ENCODE data around the gene DHPS.
A peak's percentile ranks its signal among the peaks of the same experiment; 100 is the strongest.

Gene DHPS

DNA sequence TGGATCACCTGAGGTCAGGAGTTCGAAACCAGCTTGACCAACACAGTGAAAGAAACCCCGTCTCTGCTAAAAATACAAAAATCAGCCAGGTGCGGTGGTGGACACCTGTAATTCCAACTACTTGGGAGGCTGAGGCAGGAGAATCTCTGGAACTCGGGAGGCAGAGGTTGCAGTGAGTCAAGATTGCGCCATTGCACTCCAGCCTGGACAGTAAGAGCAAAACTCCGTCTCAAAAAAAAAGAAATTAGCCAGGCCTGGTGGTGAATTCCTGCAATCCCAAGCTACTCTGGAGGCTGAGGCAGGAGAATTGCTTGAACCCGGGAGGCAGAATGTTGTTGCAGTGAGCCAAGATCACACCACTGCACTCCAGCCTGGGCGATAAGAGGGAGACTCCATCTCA is 27.0 kb upstream of the DHPS start:
- POLR2A ChIA-PET = interaction anchor here (1.3 kb wide), 1 partner anchor 25 kb away, joined by 3 read pairs; the partner anchor contains the start of gene TRIR

DNA sequence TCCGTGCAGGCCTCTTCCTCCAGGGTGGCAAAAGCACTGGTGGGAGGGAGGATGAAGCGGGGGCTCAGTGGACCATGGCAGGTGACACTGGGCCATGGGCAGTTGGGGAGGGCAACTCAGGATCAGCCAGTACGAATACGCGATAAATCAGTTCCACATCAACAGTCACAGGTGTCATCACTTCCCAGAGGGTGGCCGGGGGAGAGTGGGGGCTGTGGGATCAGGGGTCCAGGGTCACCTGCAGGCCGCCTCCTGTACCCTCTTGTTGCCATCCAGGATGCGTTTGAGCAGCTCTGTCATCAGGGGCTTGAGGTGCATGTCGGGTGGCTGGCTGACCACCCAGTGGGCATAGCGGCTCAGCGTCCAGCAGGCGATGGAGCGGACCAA is 24.6 kb upstream of the DHPS start:
- CTCF ChIA-PET = no interaction called here
- POLR2A ChIA-PET = interaction anchor here (0.8 kb wide), 1 partner anchor 9 kb away, joined by 3 read pairs; no protein-coding TSS in a partner anchor
- DNase-seq (ENCODE audit: extremely low spot score) = no peak
- TF ChIP-seq ELF4 (IDR thresholded peaks at IDR 0.05) (no peak), L3MBTL2 (conservative IDR thresholded peaks at IDR 0.05) (no peak), BHLHE40 (IDR thresholded peaks at IDR 0.05; ENCODE audit: borderline replicate concordance) (no peak), ARNT (IDR thresholded peaks at IDR 0.05) (no peak), TARDBP (IDR thresholded peaks at IDR 0.05) (no peak), CTBP1 (IDR thresholded peaks at IDR 0.05; ENCODE audit: borderline replicate concordance) (no peak), FOXK2 (IDR thresholded peaks at IDR 0.05) (no peak), FOXA1 (IDR thresholded peaks at IDR 0.05) (no peak), SUZ12 (IDR thresholded peaks at IDR 0.05) (no peak), LEF1 (IDR thresholded peaks at IDR 0.05; ENCODE audit: borderline replicate concordance) (no peak), SP1 (IDR thresholded peaks at IDR 0.05) (no peak), FOXM1 (IDR thresholded peaks at IDR 0.05; ENCODE audit: borderline replicate concordance) (no peak), ZNF384 (IDR thresholded peaks at IDR 0.05) (no peak), NFRKB (IDR thresholded peaks at IDR 0.05) (no peak), HDGF (IDR thresholded peaks at IDR 0.05; ENCODE audit: borderline replicate concordance) (no peak)
- TF ChIP-seq, protein P1, sequence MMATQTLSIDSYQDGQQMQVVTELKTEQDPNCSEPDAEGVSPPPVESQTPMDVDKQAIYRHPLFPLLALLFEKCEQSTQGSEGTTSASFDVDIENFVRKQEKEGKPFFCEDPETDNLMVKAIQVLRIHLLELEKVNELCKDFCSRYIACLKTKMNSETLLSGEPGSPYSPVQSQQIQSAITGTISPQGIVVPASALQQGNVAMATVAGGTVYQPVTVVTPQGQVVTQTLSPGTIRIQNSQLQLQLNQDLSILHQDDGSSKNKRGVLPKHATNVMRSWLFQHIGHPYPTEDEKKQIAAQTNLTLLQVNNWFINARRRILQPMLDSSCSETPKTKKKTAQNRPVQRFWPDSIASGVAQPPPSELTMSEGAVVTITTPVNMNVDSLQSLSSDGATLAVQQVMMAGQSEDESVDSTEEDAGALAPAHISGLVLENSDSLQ (IDR thresholded peaks at IDR 0.05) = no peak

More for the DNA sequence above, 27.0 kb upstream of the DHPS start:
- TF ChIP-seq SUZ12 (IDR thresholded peaks at IDR 0.05) = no peak
- TF ChIP-seq HDGF (IDR thresholded peaks at IDR 0.05; ENCODE audit: borderline replicate concordance) = no peak
- TF ChIP-seq, protein P1 (IDR thresholded peaks at IDR 0.05) = no peak
- no peak for TF ChIP-seq CTBP1 (IDR thresholded peaks at IDR 0.05; ENCODE audit: borderline replicate concordance)
- TF ChIP-seq ELF4 (IDR thresholded peaks at IDR 0.05) = no peak
- TF ChIP-seq L3MBTL2 (conservative IDR thresholded peaks at IDR 0.05) = no peak
- no peak for TF ChIP-seq FOXA1 (IDR thresholded peaks at IDR 0.05)
- no peak for TF ChIP-seq NFRKB (IDR thresholded peaks at IDR 0.05)
- no peak for TF ChIP-seq FOXK2 (IDR thresholded peaks at IDR 0.05)
- no peak for TF ChIP-seq FOXM1 (IDR thresholded peaks at IDR 0.05; ENCODE audit: borderline replicate concordance)
- TF ChIP-seq LEF1 (IDR thresholded peaks at IDR 0.05; ENCODE audit: borderline replicate concordance) = no peak
- TF ChIP-seq ARNT (IDR thresholded peaks at IDR 0.05) = no peak
- TF ChIP-seq ZNF384 (IDR thresholded peaks at IDR 0.05) = no peak
- TF ChIP-seq SP1 (IDR thresholded peaks at IDR 0.05) = no peak
- no peak for TF ChIP-seq BHLHE40 (IDR thresholded peaks at IDR 0.05; ENCODE audit: borderline replicate concordance)
- TF ChIP-seq TARDBP (IDR thresholded peaks at IDR 0.05) = no peak
- CTCF ChIA-PET = no interaction called here
- no peak for DNase-seq (ENCODE audit: extremely low spot score)

DNA sequence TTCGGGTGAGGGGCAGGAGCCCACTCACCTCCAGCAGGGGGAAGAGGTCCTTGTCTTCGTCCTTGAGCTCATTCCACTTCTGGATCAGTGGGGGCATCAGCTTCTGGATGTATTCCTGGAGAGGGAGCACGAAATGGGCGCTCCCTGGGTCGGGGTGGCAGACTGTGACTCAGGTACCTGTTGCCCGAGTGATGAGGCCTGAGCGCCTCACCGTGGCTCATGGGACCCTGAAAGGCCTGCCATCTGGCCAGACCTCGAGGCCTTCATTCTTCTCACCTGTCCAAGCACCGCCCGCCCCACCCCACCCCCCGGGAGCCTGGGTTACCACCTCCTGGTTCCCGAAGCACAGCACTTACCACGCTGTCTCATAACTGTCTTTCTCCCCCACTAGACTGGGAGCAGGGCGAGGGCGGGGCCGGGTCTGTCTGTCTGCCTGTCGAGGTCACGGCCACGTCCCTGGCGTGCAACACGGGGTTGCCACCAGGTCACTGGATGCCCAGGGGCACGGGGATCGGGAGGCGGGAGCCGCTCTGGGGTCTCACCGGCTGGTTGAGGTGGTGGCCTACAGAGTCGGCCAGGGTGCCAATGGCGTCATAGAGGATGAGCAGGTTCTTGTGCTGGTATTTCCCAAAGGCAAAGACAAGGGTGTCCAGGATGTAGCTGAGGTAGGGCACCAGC is 24.1 kb upstream of the DHPS start:
- POLR2A ChIA-PET = interaction anchor here (0.8 to 1.0 kb wide), 2 partner anchors 8 to 15 kb away, joined by 3 read pairs; no protein-coding TSS in a partner anchor

DNA sequence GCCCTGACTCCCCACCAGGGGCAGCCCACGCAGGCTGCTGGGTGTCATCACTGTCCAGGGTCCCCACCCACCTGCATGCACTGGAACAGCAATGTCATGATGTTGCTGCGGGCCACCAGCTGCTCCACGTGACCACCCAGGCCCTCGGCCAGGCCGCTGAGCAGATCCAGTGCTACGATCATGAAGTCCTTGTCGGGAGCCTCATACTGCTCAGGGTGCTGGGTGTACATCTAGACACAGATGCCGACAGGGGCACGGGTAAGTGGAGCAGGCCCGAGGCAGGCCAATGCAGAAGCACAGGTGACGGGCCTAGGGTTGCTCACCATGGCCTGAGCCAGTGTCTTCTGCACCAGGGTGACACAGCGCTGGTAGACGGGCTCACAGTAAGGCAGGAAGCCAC is 23.5 kb upstream of the DHPS start:
- TF ChIP-seq FOXA1 (IDR thresholded peaks at IDR 0.05) (no peak), ELF4 (IDR thresholded peaks at IDR 0.05) (no peak), FOXM1 (IDR thresholded peaks at IDR 0.05; ENCODE audit: borderline replicate concordance) (no peak), ARNT (IDR thresholded peaks at IDR 0.05) (no peak), FOXK2 (IDR thresholded peaks at IDR 0.05) (no peak), ZNF384 (IDR thresholded peaks at IDR 0.05) (no peak), SP1 (IDR thresholded peaks at IDR 0.05) (no peak), L3MBTL2 (conservative IDR thresholded peaks at IDR 0.05) (no peak), CTBP1 (IDR thresholded peaks at IDR 0.05; ENCODE audit: borderline replicate concordance) (no peak), NFRKB (IDR thresholded peaks at IDR 0.05) (no peak)
- DNase-seq (ENCODE audit: extremely low spot score) = no peak
- ChIA-PET POLR2A (interaction anchor here (1.0 kb wide), 1 partner anchor 16 kb away, joined by 3 read pairs; no protein-coding TSS in a partner anchor), CTCF (no interaction called here)

More for the DNA sequence above, 24.1 kb upstream of the DHPS start:
- DNase-seq (ENCODE audit: extremely low spot score) = no peak
- CTCF ChIA-PET = no interaction called here
- no peak for TF ChIP-seq SUZ12 (IDR thresholded peaks at IDR 0.05)
- TF ChIP-seq NFRKB (IDR thresholded peaks at IDR 0.05) = no peak
- no peak for TF ChIP-seq ZNF384 (IDR thresholded peaks at IDR 0.05)
- TF ChIP-seq LEF1 (IDR thresholded peaks at IDR 0.05; ENCODE audit: borderline replicate concordance) = no peak
- no peak for TF ChIP-seq ARNT (IDR thresholded peaks at IDR 0.05)
- no peak for TF ChIP-seq L3MBTL2 (conservative IDR thresholded peaks at IDR 0.05)
- TF ChIP-seq FOXM1 (IDR thresholded peaks at IDR 0.05; ENCODE audit: borderline replicate concordance) = no peak
- no peak for TF ChIP-seq SP1 (IDR thresholded peaks at IDR 0.05)
- no peak for TF ChIP-seq ELF4 (IDR thresholded peaks at IDR 0.05)
- no peak for TF ChIP-seq CTBP1 (IDR thresholded peaks at IDR 0.05; ENCODE audit: borderline replicate concordance)
- TF ChIP-seq FOXA1 (IDR thresholded peaks at IDR 0.05) = no peak
- TF ChIP-seq TARDBP (IDR thresholded peaks at IDR 0.05) = no peak
- TF ChIP-seq, protein P1 (IDR thresholded peaks at IDR 0.05) = no peak

DNA sequence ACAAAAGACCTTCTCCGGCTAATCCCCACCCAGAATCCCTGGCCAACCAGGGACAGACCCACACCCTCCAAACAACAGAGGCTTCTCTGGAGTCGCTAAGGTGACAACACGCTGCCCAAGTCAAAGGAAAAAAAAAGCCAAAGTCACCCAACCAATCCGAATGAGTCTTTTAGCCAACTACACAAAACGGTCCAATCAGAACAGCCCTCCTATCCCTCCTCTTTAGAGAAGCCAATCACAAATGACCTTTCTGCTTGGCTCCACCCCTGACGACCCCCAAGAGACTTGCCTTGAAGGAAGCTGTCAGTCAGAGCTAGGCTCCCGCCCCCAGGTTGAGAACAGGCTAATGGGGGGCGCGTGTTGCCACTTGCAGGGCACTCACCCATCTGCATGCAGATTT is 21.4 kb upstream of the DHPS start:
- peak; percentile 70 for DNase-seq (ENCODE audit: extremely low spot score)
- POLR2A ChIA-PET = interaction anchor here (0.9 to 1.4 kb wide), 3 partner anchors 17 to 90 kb away, joined by 3 read pairs; no protein-coding TSS in a partner anchor
- CTCF ChIA-PET = no interaction called here
- TF ChIP-seq HDGF (IDR thresholded peaks at IDR 0.05; ENCODE audit: borderline replicate concordance) = no peak
- TF ChIP-seq ZNF384 (IDR thresholded peaks at IDR 0.05) = peak; percentile 53; the same call in 1 of the 2 replicates
- TF ChIP-seq, protein P1 (IDR thresholded peaks at IDR 0.05) = peak; percentile 95
